ENCODE results near the gene CYP2C8. TPM values are rescaled to one million over a fixed set of nuclear protein-coding genes. Genes with fewer than 3 reads are reported as not detected.

Gene CYP2C8
- total RNA-seq, 2 donors from 2014 or later = 3.1 to 3.4 TPM

DNA sequence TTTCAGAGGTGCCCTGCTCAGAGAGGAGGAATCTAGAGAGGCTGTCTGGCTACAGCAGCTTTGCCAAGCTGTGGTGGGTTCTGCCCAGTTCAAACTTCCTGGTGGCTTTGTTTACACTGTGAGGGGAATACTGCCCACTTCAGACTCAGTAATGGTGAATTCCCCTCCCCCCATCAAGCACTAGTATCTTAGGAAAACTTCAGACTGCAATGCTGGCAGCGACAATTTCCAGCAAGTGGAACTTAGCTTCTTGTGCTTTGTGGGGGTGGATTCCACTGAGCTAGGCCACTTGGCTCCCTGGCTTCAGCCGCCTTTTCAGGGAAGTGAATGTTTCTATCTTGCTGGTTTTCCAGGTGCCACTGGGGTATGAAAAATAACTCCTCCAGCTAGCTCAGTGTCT is 42.8 kb downstream of the CYP2C8 start:
- Mint-ChIP-seq H3K4me3 (no peak overlapping the region), H3K36me3 (ENCODE audit: low read depth) (no peaks in the 10 kb centered on the region), H3K4me1 (no peaks in the 10 kb centered on the region), H3K27ac (no peak overlapping the region), H3K27me3 (ENCODE audit: insufficient read depth) (peaks cover 20% of the 10 kb centered on the region), H3K9me3 (peaks cover 7% of the 10 kb centered on the region)
- Histone ChIP-seq H3K4me1 (ENCODE audit: control insufficient read depth, insufficient read depth, low read length) (no peaks in the 10 kb centered on the region), H3K36me3 (ENCODE audit: control insufficient read depth, insufficient read depth, low read length) (no peaks in the 10 kb centered on the region), H3K27me3 (ENCODE audit: control insufficient read depth, insufficient read depth, low read length, poor library complexity, severe bottlenecking) (no peaks in the 10 kb centered on the region), H3K27ac (ENCODE audit: low read depth, low read length) (no peak overlapping the region), H3K9me3 (ENCODE audit: control insufficient read depth, low read length) (no peaks in the 10 kb centered on the region), H3K4me3 (ENCODE audit: low read length) (no peak overlapping the region), H3K9ac (ENCODE audit: extremely low read depth, low read length, poor library complexity, severe bottlenecking) (no peak overlapping the region)
- TF ChIP-seq, protein P1, sequence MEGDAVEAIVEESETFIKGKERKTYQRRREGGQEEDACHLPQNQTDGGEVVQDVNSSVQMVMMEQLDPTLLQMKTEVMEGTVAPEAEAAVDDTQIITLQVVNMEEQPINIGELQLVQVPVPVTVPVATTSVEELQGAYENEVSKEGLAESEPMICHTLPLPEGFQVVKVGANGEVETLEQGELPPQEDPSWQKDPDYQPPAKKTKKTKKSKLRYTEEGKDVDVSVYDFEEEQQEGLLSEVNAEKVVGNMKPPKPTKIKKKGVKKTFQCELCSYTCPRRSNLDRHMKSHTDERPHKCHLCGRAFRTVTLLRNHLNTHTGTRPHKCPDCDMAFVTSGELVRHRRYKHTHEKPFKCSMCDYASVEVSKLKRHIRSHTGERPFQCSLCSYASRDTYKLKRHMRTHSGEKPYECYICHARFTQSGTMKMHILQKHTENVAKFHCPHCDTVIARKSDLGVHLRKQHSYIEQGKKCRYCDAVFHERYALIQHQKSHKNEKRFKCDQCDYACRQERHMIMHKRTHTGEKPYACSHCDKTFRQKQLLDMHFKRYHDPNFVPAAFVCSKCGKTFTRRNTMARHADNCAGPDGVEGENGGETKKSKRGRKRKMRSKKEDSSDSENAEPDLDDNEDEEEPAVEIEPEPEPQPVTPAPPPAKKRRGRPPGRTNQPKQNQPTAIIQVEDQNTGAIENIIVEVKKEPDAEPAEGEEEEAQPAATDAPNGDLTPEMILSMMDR (conservative IDR thresholded peaks at IDR 0.05) = no peak
- 88 to 100% methylated on average over 1 to 2 of the region's 2 CpGs for WGBS, 2 experiments (ENCODE audit: insufficient coverage in 1 of 2, insufficient read length in 1 of 2)
- DNase-seq = no peak

DNA sequence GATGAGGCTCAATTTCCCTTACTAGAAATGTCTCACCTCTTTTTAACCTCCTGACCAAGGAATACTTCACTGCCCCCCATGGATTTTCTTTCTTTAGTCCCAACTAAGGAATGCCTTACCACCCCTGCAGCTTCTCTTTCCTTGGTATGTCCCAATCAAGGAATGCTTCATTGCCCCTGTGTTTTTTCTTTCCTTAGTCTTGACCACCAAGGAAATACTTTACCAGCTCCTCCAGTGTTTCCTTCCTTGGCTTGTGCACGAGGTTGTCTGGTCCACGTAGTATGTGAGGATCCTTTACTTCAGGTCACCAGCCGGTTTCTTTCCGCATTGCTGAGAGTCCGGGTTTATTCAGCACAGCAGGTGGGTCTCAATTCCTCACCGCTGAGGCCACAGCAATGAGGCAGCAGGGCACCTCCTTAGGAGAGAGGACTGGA is 71.5 kb downstream of the CYP2C8 start:
- Mint-ChIP-seq H3K4me1 (peaks cover 19% of the 10 kb centered on the region), H3K36me3 (ENCODE audit: low read depth) (no peaks in the 10 kb centered on the region), H3K4me3 (peak overlapping the region; percentile 41), H3K27me3 (ENCODE audit: insufficient read depth) (no peaks in the 10 kb centered on the region), H3K27ac (peak overlapping the region; percentile 74), H3K9me3 (peaks cover 6% of the 10 kb centered on the region)
- Histone ChIP-seq H3K27ac (ENCODE audit: low read depth, low read length) (no peak overlapping the region), H3K9me3 (ENCODE audit: control insufficient read depth, low read length) (peaks cover 9% of the 10 kb centered on the region), H3K4me3 (ENCODE audit: low read length) (peak overlapping the region; percentile 38), H3K36me3 (ENCODE audit: control insufficient read depth, insufficient read depth, low read length) (no peaks in the 10 kb centered on the region), H3K9ac (ENCODE audit: extremely low read depth, low read length, poor library complexity, severe bottlenecking) (no peak overlapping the region), H3K27me3 (ENCODE audit: control insufficient read depth, insufficient read depth, low read length, poor library complexity, severe bottlenecking) (no peaks in the 10 kb centered on the region), H3K4me1 (ENCODE audit: control insufficient read depth, insufficient read depth, low read length) (no peaks in the 10 kb centered on the region)
- 29 to 32% methylated on average over 4 to 6 of the region's 6 CpGs for WGBS, 2 experiments (ENCODE audit: insufficient coverage in 1 of 2, insufficient read length in 1 of 2)
- TF ChIP-seq, protein P1 (conservative IDR thresholded peaks at IDR 0.05) = no peak
- DNase-seq = peak; percentile 83

DNA sequence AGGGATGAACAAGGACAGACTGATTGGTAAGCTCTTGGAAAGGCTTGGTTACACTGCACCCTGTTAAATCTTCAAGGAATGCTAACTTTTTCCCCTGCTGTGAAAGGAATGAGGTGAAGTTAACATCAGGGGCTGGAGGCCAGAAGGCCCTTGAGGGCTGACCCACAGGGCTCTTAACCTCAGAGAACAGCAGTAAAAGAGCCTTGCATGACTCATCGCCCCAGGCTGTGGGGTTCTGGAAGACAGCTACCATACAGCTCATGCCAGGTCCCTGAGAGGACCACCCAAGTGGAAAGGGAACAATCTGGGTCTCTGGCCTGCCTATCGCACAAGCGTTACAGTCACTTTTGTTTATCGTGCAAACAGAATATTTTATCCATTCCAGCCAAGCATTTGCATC is 76.5 kb downstream of the CYP2C8 start:
- WGBS, 2 experiments (ENCODE audit: insufficient coverage in 1 of 2, insufficient read length in 1 of 2) = 56 to 90% methylated on average over 1 to 4 of the region's 4 CpGs

More for the DNA sequence above, 76.5 kb downstream of the CYP2C8 start:
- H3K4me3 ChIP-seq (ENCODE audit: low read length) = no peak overlapping the region
- no peaks in the 10 kb centered on the region for H3K27me3 ChIP-seq (ENCODE audit: control insufficient read depth, insufficient read depth, low read length, poor library complexity, severe bottlenecking)
- TF ChIP-seq, protein P1 (conservative IDR thresholded peaks at IDR 0.05) = no peak
- no peaks in the 10 kb centered on the region for H3K36me3 Mint-ChIP-seq (ENCODE audit: low read depth)
- no peak overlapping the region for H3K27ac ChIP-seq (ENCODE audit: low read depth, low read length)
- H3K27ac Mint-ChIP-seq = no peak overlapping the region
- H3K9me3 Mint-ChIP-seq = peaks cover 38% of the 10 kb centered on the region
- H3K36me3 ChIP-seq (ENCODE audit: control insufficient read depth, insufficient read depth, low read length) = no peaks in the 10 kb centered on the region
- no peaks in the 10 kb centered on the region for H3K27me3 Mint-ChIP-seq (ENCODE audit: insufficient read depth)
- peak; percentile 83 for DNase-seq
- H3K4me3 Mint-ChIP-seq = no peak overlapping the region
- H3K9me3 ChIP-seq (ENCODE audit: control insufficient read depth, low read length) = peaks cover 38% of the 10 kb centered on the region
- no peaks in the 10 kb centered on the region for H3K4me1 ChIP-seq (ENCODE audit: control insufficient read depth, insufficient read depth, low read length)
- H3K4me1 Mint-ChIP-seq = peaks cover 12% of the 10 kb centered on the region
- H3K9ac ChIP-seq (ENCODE audit: extremely low read depth, low read length, poor library complexity, severe bottlenecking) = no peak overlapping the region
